ENCODE measurements around the gene TLR7.

DNA sequence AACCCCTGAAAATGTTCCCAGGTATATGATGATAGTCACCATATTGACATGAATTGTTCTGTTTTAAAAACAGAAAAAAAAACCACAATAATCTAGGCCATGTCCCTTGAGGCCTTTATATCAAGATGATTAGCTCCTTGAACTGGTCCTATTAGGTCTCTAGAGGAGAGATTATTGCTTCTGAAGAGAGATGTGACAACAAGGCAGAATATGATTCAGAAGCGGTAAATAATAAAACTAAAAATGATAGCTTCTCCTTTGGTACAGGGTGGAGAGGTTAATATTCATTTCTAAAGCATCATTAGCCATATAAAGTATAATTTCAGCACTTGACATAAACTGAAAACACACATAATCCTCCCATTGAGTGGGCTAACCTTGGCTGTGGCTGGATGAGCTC is 65.4 kb downstream of the TLR7 start:
- TF ChIP-seq PHTF2 (CRISPR knock-in tag; IDR thresholded peaks at IDR 0.05) = no peak
- no peak for TF ChIP-seq NR3C1 (CRISPR knock-in tag; IDR thresholded peaks at IDR 0.05)
- TF ChIP-seq ELF2 (CRISPR knock-in tag; IDR thresholded peaks at IDR 0.05) = no peak
- TF ChIP-seq, protein P1, sequence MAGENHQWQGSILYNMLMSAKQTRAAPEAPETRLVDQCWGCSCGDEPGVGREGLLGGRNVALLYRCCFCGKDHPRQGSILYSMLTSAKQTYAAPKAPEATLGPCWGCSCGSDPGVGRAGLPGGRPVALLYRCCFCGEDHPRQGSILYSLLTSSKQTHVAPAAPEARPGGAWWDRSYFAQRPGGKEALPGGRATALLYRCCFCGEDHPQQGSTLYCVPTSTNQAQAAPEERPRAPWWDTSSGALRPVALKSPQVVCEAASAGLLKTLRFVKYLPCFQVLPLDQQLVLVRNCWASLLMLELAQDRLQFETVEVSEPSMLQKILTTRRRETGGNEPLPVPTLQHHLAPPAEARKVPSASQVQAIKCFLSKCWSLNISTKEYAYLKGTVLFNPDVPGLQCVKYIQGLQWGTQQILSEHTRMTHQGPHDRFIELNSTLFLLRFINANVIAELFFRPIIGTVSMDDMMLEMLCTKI (IDR thresholded peaks at IDR 0.05; ENCODE audit: partially characterized antibody) = no peak
- TF ChIP-seq POLR2AphosphoS5 (IDR thresholded peaks at IDR 0.05; ENCODE audit: control insufficient read depth, insufficient read depth, low read depth, low read length) = no peak
- TF ChIP-seq SRSF9 (IDR thresholded peaks at IDR 0.05; ENCODE audit: borderline replicate concordance, low read depth, low read length) = no peak
- TF ChIP-seq, protein P2, sequence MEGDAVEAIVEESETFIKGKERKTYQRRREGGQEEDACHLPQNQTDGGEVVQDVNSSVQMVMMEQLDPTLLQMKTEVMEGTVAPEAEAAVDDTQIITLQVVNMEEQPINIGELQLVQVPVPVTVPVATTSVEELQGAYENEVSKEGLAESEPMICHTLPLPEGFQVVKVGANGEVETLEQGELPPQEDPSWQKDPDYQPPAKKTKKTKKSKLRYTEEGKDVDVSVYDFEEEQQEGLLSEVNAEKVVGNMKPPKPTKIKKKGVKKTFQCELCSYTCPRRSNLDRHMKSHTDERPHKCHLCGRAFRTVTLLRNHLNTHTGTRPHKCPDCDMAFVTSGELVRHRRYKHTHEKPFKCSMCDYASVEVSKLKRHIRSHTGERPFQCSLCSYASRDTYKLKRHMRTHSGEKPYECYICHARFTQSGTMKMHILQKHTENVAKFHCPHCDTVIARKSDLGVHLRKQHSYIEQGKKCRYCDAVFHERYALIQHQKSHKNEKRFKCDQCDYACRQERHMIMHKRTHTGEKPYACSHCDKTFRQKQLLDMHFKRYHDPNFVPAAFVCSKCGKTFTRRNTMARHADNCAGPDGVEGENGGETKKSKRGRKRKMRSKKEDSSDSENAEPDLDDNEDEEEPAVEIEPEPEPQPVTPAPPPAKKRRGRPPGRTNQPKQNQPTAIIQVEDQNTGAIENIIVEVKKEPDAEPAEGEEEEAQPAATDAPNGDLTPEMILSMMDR (IDR thresholded peaks at IDR 0.05 in 2 of 3, conservative IDR thresholded peaks at IDR 0.05 in 1 of 3; ENCODE audit: insufficient read depth in 2 of 3, low read depth in 1 of 3, low read length in 3 of 3) = no peak
- no peak for TF ChIP-seq TRIM28 (IDR thresholded peaks at IDR 0.05)
- no peak for TF ChIP-seq ZNF121 (CRISPR knock-in tag; conservative IDR thresholded peaks at IDR 0.05)
- TF ChIP-seq, protein P3, sequence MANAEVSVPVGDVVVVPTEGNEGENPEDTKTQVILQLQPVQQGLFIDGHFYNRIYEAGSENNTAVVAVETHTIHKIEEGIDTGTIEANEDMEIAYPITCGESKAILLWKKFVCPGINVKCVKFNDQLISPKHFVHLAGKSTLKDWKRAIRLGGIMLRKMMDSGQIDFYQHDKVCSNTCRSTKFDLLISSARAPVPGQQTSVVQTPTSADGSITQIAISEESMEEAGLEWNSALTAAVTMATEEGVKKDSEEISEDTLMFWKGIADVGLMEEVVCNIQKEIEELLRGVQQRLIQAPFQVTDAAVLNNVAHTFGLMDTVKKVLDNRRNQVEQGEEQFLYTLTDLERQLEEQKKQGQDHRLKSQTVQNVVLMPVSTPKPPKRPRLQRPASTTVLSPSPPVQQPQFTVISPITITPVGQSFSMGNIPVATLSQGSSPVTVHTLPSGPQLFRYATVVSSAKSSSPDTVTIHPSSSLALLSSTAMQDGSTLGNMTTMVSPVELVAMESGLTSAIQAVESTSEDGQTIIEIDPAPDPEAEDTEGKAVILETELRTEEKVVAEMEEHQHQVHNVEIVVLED (CRISPR knock-in tag; IDR thresholded peaks at IDR 0.05) = no peak
- no peak for TF ChIP-seq ARID2 (IDR thresholded peaks at IDR 0.05)
